GM12878 (cell line): ENCODE data around the gene SNURF. TPM values are rescaled to one million over a fixed set of nuclear protein-coding genes. Genes with fewer than 3 reads are reported as not detected.

Experiments
- polyA plus RNA-seq, 11 experiments: library from polyadenylated mRNA; depleted of rRNA in 4 of 11; unstranded in 6 of 11; stranded (reverse) in 5 of 11; fragments of >200 nt; fragmentation: Nextera tagmentation in 4 of 11; fragmentation: Illumina TruSeq in 1 of 11; extraction: Ambion mirVana in 4 of 11; extraction: Trizol in 1 of 11; gene quantifications; 1 replicate in 1 of 11; 2 replicates in 10 of 11; pipeline versions ENCODE4 v1.2.1 to v1.2.3, GENCODE V29; 2011 to 2016; ENCODE audit warnings: inconsistent platforms in 2 of 11, missing spikeins in 2 of 11, low read depth in 1 of 11
- small RNA-seq: library from RNA; depleted of rRNA; stranded (forward); fragments of <200 nt; gene quantifications from one replicate; pipeline ENCODE3, GENCODE V24; 2014
- total RNA-seq, 4 experiments: library from RNA; depleted of rRNA in 3 of 4; stranded (reverse); fragments of >200 nt in 3 of 4; fragmentation: Illumina TruSeq in 1 of 4; extraction: Trizol in 1 of 4; gene quantifications; 2 replicates each; pipeline versions ENCODE4 v1.2.1 to v1.2.3, GENCODE V29; 2013 to 2021

Gene SNURF
- total and polyA plus RNA-seq, 10 of the 15 experiments (the other 5 are each of a cell fraction or from before 2014, with no cell fraction given) = 2.6 to 25.4 (median 8.9) TPM

Small RNAs within 50 kb of the gene (small RNA-seq; reads per million reads assigned to genes)
- gene AC090602.1 = not detected
- not detected for gene AC124312.4
- not detected for gene AC124312.5

Other genes with a start within 250 kb of the SNURF start
- 47.9 and 50.0 TPM in 2 replicates for gene SNRPN, start within 50 bp of the SNURF start, total RNA-seq (2014; rRNA removed)
- gene SNRPN, start within 50 bp of the SNURF start, total RNA-seq (2014; rRNA removed; fragmentation: Illumina TruSeq; extraction: Trizol) = 39.1 and 43.1 TPM in 2 replicates
- gene SNRPN, start within 50 bp of the SNURF start, total RNA-seq (2021) = 35.0 and 38.9 TPM in 2 replicates
- gene SNRPN, start within 50 bp of the SNURF start, polyA plus RNA-seq (2011; rRNA removed) = 103 and 117 TPM in 2 replicates
- gene SNRPN, start within 50 bp of the SNURF start, polyA plus RNA-seq (2014; fragmentation: Illumina TruSeq; extraction: Trizol) = 31.2 and 38.2 TPM in 2 replicates
- 10 to 100 TPM in 1 of 2 experiments, 1 to 10 TPM in 1; 9.1 to 24.8 TPM for gene SNRPN, start within 50 bp of the SNURF start, polyA plus RNA-seq (2014; fragmentation: Nextera tagmentation; extraction: Ambion mirVana)
- gene SNRPN, start within 50 bp of the SNURF start, polyA plus RNA-seq (2014; rRNA removed) = 50.0 and 54.4 TPM in 2 replicates
- gene SNRPN, start within 50 bp of the SNURF start, polyA plus RNA-seq (2016; fragmentation: Nextera tagmentation; extraction: Ambion mirVana) = 10 to 100 TPM; 62.5 to 64.0 TPM